H9 (cell line): Measurements from ENCODE around the gene PABPC3. TPM values are rescaled to one million over a fixed set of nuclear protein-coding genes. Genes with fewer than 3 reads are reported as not detected.

Experiments
- DNase-seq: peaks from one replicate; pipeline ENCODE4 v3.0.0-alpha.2; 2017
- H2AFZ ChIP-seq: one replicate; pipeline ENCODE4 v1.6.1; 2013; ENCODE audit warnings: mild to moderate bottlenecking, low read length, control low read depth, moderate library complexity
- H2AK5ac ChIP-seq: 2 replicates; pipeline ENCODE4 v1.6.1; 2013; ENCODE audit warnings: low read length, control low read depth, mixed read lengths; ENCODE audit not compliant: insufficient read length
- H2BK120ac ChIP-seq: one replicate; pipeline ENCODE4 v1.6.1; 2013; ENCODE audit warnings: low read depth, mild to moderate bottlenecking, low read length, control low read depth, inconsistent platforms; ENCODE audit not compliant: poor library complexity, severe bottlenecking
- H2BK12ac ChIP-seq: 2 replicates; pipeline ENCODE4 v1.6.1; 2013; ENCODE audit warnings: low read length, control low read depth, mixed read lengths, low read depth; ENCODE audit not compliant: insufficient read length
- H2BK15ac ChIP-seq: 2 replicates; pipeline ENCODE4 v1.6.1; 2013; ENCODE audit warnings: low read depth, low read length, control low read depth
- H2BK20ac ChIP-seq: one replicate; pipeline ENCODE4 v1.6.1; 2013; ENCODE audit warnings: low read depth, mild to moderate bottlenecking, low read length, control low read depth, inconsistent platforms; ENCODE audit not compliant: poor library complexity, severe bottlenecking
- H2BK5ac ChIP-seq: 2 replicates; pipeline ENCODE4 v1.6.1; 2013; ENCODE audit warnings: low read length, control low read depth, mixed read lengths; ENCODE audit not compliant: insufficient read length
- H3K14ac ChIP-seq: 2 replicates; pipeline ENCODE4 v1.6.1; 2013; ENCODE audit warnings: low read length, control low read depth; ENCODE audit not compliant: insufficient read depth
- H3K18ac ChIP-seq: 2 replicates; pipeline ENCODE4 v1.6.1; 2013; ENCODE audit warnings: low read depth, mild to moderate bottlenecking, mixed read lengths, low read length, control low read depth; ENCODE audit not compliant: insufficient read length
- H3K23ac ChIP-seq: 2 replicates; pipeline ENCODE4 v1.6.1; 2013; ENCODE audit warnings: low read length, control low read depth, mixed read lengths, low read depth; ENCODE audit not compliant: insufficient read length
- H3K23me2 ChIP-seq: 2 replicates; pipeline ENCODE4 v1.6.1; 2013; ENCODE audit warnings: low read depth, mild to moderate bottlenecking, mixed read lengths, low read length, control low read depth; ENCODE audit not compliant: insufficient read length, poor library complexity, severe bottlenecking
- H3K27ac ChIP-seq: 2 replicates; pipeline ENCODE4 v1.5.1; 2013; ENCODE audit warnings: low read length, control low read depth, mixed read lengths, low read depth; ENCODE audit not compliant: insufficient read length
- H3K27me3 ChIP-seq: 2 replicates; pipeline ENCODE4 v1.6.1; 2013; ENCODE audit warnings: low read length, control low read depth, inconsistent platforms; ENCODE audit not compliant: insufficient read depth
- H3K4ac ChIP-seq: 2 replicates; pipeline ENCODE4 v1.6.1; 2013; ENCODE audit warnings: low read depth, mild to moderate bottlenecking, control low read depth, inconsistent platforms, low read length, moderate library complexity
- H3K4me1 ChIP-seq: 2 replicates; pipeline ENCODE4 v1.6.1; 2013; ENCODE audit warnings: low read length, control low read depth, inconsistent platforms; ENCODE audit not compliant: insufficient read depth
- H3K4me2 ChIP-seq: 2 replicates; pipeline ENCODE4 v1.6.1; 2013; ENCODE audit warnings: low read length, control low read depth, mixed read lengths; ENCODE audit not compliant: insufficient read length, insufficient read depth
- H3K56ac ChIP-seq: 2 replicates; pipeline ENCODE4 v1.6.1; 2013; ENCODE audit warnings: low read depth, mild to moderate bottlenecking, mixed read lengths, low read length, control low read depth; ENCODE audit not compliant: insufficient read length
- H3K79me1 ChIP-seq: 2 replicates; pipeline ENCODE4 v1.6.1; 2013; ENCODE audit warnings: low read depth, mild to moderate bottlenecking, moderate library complexity, low read length, control low read depth, inconsistent platforms; ENCODE audit not compliant: insufficient read depth, poor library complexity, severe bottlenecking
- H3K79me2 ChIP-seq: 2 replicates; pipeline ENCODE4 v1.6.1; 2013; ENCODE audit warnings: low read length, control low read depth, inconsistent platforms; ENCODE audit not compliant: insufficient read depth
- H3K9ac ChIP-seq: 2 replicates; pipeline ENCODE4 v1.6.1; 2013; ENCODE audit warnings: low read length, control low read depth, mixed read lengths; ENCODE audit not compliant: insufficient read length; ENCODE audit errors: extremely low read depth
- H3K9me3 ChIP-seq: one replicate; pipeline ENCODE4 v1.6.1; 2013; ENCODE audit warnings: low read depth, low read length, inconsistent platforms; ENCODE audit not compliant: control insufficient read depth
- H3T11ph ChIP-seq: one replicate; pipeline ENCODE4 v1.6.1; 2013; ENCODE audit warnings: mild to moderate bottlenecking, low read length, control low read depth, inconsistent platforms
- H4K20me1 ChIP-seq: one replicate; pipeline ENCODE4 v1.6.1; 2013; ENCODE audit not compliant: control insufficient read depth, insufficient read length, insufficient read depth
- H4K5ac ChIP-seq: 2 replicates; pipeline ENCODE4 v1.6.1; 2013; ENCODE audit warnings: low read depth, mild to moderate bottlenecking, mixed read lengths, low read length, control low read depth; ENCODE audit not compliant: insufficient read length
- H4K8ac ChIP-seq: replicated peaks from 2 replicates; pipeline ENCODE4 v1.6.1; 2013; ENCODE audit warnings: low read length, control low read depth, mixed read lengths, low read depth; ENCODE audit not compliant: insufficient read length
- H4K91ac ChIP-seq: 2 replicates; pipeline ENCODE4 v1.6.1; 2013; ENCODE audit warnings: low read depth, mild to moderate bottlenecking, moderate library complexity, mixed read lengths, low read length, control low read depth; ENCODE audit not compliant: insufficient read length
- H3K27ac Mint-ChIP-seq, 3 experiments: 2 replicates in 2 of 3; 3 replicates in 1 of 3; pipeline ENCODE4 v1.8.0; 2020 to 2021; ENCODE audit warnings: mixed read lengths in 3 of 3, mild to moderate bottlenecking in 1 of 3, moderate library complexity in 1 of 3
- H3K27me3 Mint-ChIP-seq: 2 replicates; pipeline ENCODE4 v1.8.0; 2021; ENCODE audit warnings: low read depth, mild to moderate bottlenecking, moderate library complexity, mixed read lengths
- H3K36me3 Mint-ChIP-seq, 3 experiments: 2 replicates in 2 of 3; 3 replicates in 1 of 3; pipeline ENCODE4 v1.8.0; 2020 to 2021; ENCODE audit warnings: low read depth in 3 of 3, mixed read lengths in 3 of 3; ENCODE audit not compliant: insufficient read depth in 1 of 3
- H3K4me1 Mint-ChIP-seq, 2 experiments: 2 replicates each; pipeline ENCODE4 v1.8.0; 2020; ENCODE audit warnings: mixed read lengths in 2 of 2
- H3K4me3 Mint-ChIP-seq, 2 experiments: 2 replicates in 1 of 2; 3 replicates in 1 of 2; pipeline ENCODE4 v1.8.0; 2020 to 2021; ENCODE audit warnings: mild to moderate bottlenecking in 2 of 2, mixed read lengths in 2 of 2, moderate library complexity in 1 of 2
- H3K9me3 Mint-ChIP-seq, 2 experiments: 2 replicates in 1 of 2; 3 replicates in 1 of 2; pipeline ENCODE4 v1.8.0; 2020; ENCODE audit warnings: mild to moderate bottlenecking in 2 of 2, mixed read lengths in 2 of 2, moderate library complexity in 1 of 2
- CTCF ChIP-seq: fragments of 200-600 bp; sonication (generic); conservative IDR thresholded peaks from 3 replicates; pipeline ENCODE4 v1.8.0; 2021; ENCODE audit warnings: antibody characterized with exemption, mild to moderate bottlenecking
- WGBS: extraction: QIAGEN DNeasy Blood & Tissue Kit; methylation state at CpG from one replicate; pipeline ENCODE4 v1.1.7; 2013; ENCODE audit warnings: missing lambda C conversion rate, low lambda C conversion rate, mixed read lengths; ENCODE audit not compliant: insufficient read length; ENCODE audit errors: extremely low coverage; 5-methylcytosine and 5-hydroxymethylcytosine counted together
- long read RNA-seq: library from polyadenylated mRNA; unstranded; transcript quantifications from one replicate; pipeline ENCODE4 v2.0.0, GENCODE V29; 2020
- total RNA-seq: library from RNA; stranded (reverse); gene quantifications from 2 replicates; pipeline ENCODE4 v1.2.1, GENCODE V29; 2021

The PABPC3 gene
- total RNA-seq = 0.26 and 0.31 TPM in 2 replicates
- long read RNA-seq = 0 reads

DNA sequence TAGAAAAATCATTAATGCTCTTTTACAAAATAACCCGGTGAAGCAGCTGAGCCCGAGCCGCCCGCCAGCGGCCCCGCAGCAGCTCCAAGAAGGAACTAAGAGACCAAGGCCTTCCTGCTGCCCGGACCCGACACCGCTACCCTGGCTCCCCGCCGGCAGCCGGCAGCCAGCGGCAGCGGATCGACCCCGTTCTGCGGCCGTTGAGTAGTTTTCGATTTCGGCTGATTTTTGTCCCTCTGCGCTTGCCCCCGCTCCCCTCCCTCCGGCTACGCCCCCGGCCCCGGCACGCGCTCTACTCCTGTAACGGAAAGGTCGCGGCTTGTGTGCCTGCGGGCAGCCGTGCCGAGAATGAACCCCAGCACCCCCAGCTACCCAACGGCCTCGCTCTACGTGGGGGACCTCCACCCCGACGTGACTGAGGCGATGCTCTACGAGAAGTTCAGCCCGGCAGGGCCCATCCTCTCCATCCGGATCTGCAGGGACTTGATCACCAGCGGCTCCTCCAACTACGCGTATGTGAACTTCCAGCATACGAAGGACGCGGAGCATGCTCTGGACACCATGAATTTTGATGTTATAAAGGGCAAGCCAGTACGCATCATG lies at the start of gene PABPC3:
PABPC3 (plus strand) TSS at position 286 of the 603 bp plus-strand sequence; CDS start at position 349, 63 bp downstream.
- Mint-ChIP-seq H3K36me3 (no peaks in the 10 kb centered on the region), H3K27ac (no peak within 1 kb of the TSS), H3K9me3 (no peaks in the 10 kb centered on the region), H3K27me3 (no peaks in the 10 kb centered on the region; the same call in 1 of the 2 replicates), H3K4me3 (no peak within 1 kb of the TSS), H3K4me1 (no peaks in the 10 kb centered on the region)
- Histone ChIP-seq H4K91ac (no peak within 1 kb of the TSS), H2AFZ (no peak within 1 kb of the TSS), H4K20me1 (no peaks in the 10 kb centered on the region), H2BK20ac (no peak within 1 kb of the TSS), H3K4me2 (no peak within 1 kb of the TSS), H3K79me2 (no peaks in the 10 kb centered on the region), H3K27me3 (no peaks in the 10 kb centered on the region), H2BK120ac (no peak within 1 kb of the TSS), H2BK5ac (no peak within 1 kb of the TSS), H3K4ac (no peak within 1 kb of the TSS), H3T11ph (no peak within 1 kb of the TSS), H3K27ac (no peak within 1 kb of the TSS), H2AK5ac (no peak within 1 kb of the TSS), H3K79me1 (no peaks in the 10 kb centered on the region), H3K23ac (no peak within 1 kb of the TSS), H3K9ac (no peak within 1 kb of the TSS), H4K8ac (no peak within 1 kb of the TSS), H2BK12ac (no peak within 1 kb of the TSS), H3K9me3 (no peaks in the 10 kb centered on the region), H3K23me2 (no peaks in the 10 kb centered on the region), H3K14ac (no peak within 1 kb of the TSS), H3K4me1 (no peaks in the 10 kb centered on the region), H3K56ac (no peak within 1 kb of the TSS), H3K18ac (no peak within 1 kb of the TSS), H4K5ac (no peak within 1 kb of the TSS), H2BK15ac (no peak within 1 kb of the TSS)
- TF ChIP-seq CTCF = no peak
- no CpG with 5 or more reads among the region's 50 CpGs for WGBS
- no peak for DNase-seq
